HepG2 (cell line): ENCODE measurements around the gene RACGAP1. TPM values are rescaled to one million over a fixed set of nuclear protein-coding genes. Genes with fewer than 3 reads are reported as not detected.

ENCODE experiments used
- DRAP1 ChIP-seq: IDR thresholded peaks from 2 replicates; pipeline ENCODE4 v1.6.1; 2016; ENCODE audit warnings: missing genetic modification reagents, missing compliant biosample characterization
- FOXA1 ChIP-seq, 2 experiments: fragments of 450-650 bp in 1 of 2; sonication (generic) in 1 of 2; formaldehyde crosslinking in 1 of 2; IDR thresholded peaks; 2 replicates each; pipeline versions ENCODE4 v1.4.0 to v1.6.1; 2016 to 2020; ENCODE audit warnings: missing genetic modification reagents in 1 of 2
- GZF1 ChIP-seq: sonication (generic); formaldehyde crosslinking; IDR thresholded peaks from 2 replicates; pipeline ENCODE4 v1.5.1; 2020; ENCODE audit warnings: mild to moderate bottlenecking, missing genetic modification reagents
- JUNB ChIP-seq: sonication (generic); formaldehyde crosslinking; IDR thresholded peaks from 2 replicates; pipeline ENCODE4 v1.8.0; 2022; ENCODE audit warnings: missing genetic modification reagents, mild to moderate bottlenecking, borderline replicate concordance
- LCORL ChIP-seq, 2 experiments: fragments of 450-650 bp in 1 of 2; sonication (generic) in 1 of 2; formaldehyde crosslinking in 1 of 2; IDR thresholded peaks; 2 replicates each; pipeline versions ENCODE4 v1.5.0 to v1.6.1; 2017 to 2020; ENCODE audit warnings: antibody characterized with exemption in 1 of 2, missing genetic modification reagents in 1 of 2
- MBNL3 ChIP-seq: fragments of 250-450 bp; sonication (Bioruptor Pico); conservative IDR thresholded peaks from 2 replicates; pipeline ENCODE4 v1.8.0; 2022; ENCODE audit warnings: mild to moderate bottlenecking, inconsistent platforms
- PCBP1 ChIP-seq: fragments of 200-400 bp; formaldehyde crosslinking; IDR thresholded peaks from 2 replicates; pipeline ENCODE4 v1.6.1; 2017; ENCODE audit warnings: mild to moderate bottlenecking, low read depth, low read length, borderline replicate concordance
- SMC3 ChIP-seq: IDR thresholded peaks from 2 replicates; pipeline ENCODE4 v1.6.1; 2011; ENCODE audit warnings: low read length, improper control_type of control experiment
- TBP ChIP-seq: sonication (generic); formaldehyde crosslinking; IDR thresholded peaks from 2 replicates; pipeline ENCODE4 v1.5.0; 2020; ENCODE audit warnings: missing genetic modification reagents
- TCF12 ChIP-seq, 2 experiments: fragments of 450-650 bp in 1 of 2; sonication (generic) in 1 of 2; formaldehyde crosslinking in 1 of 2; IDR thresholded peaks; 2 replicates each; pipeline versions ENCODE4 v1.6.1 to v1.8.0; 2017 to 2022; ENCODE audit warnings: antibody characterized with exemption in 1 of 2, mild to moderate bottlenecking in 1 of 2, missing genetic modification reagents in 1 of 2, moderate library complexity in 1 of 2
- ZKSCAN1 ChIP-seq: fragments of 150-350 bp; IDR thresholded peaks from 2 replicates; pipeline ENCODE4 v1.6.1; 2014; ENCODE audit warnings: low read length
- ZNF160 ChIP-seq: sonication (generic); formaldehyde crosslinking; IDR thresholded peaks from 2 replicates; pipeline ENCODE4 v1.8.0; 2022; ENCODE audit warnings: mild to moderate bottlenecking, inconsistent platforms, missing genetic modification reagents
- ZNF382 ChIP-seq: sonication (generic); formaldehyde crosslinking; IDR thresholded peaks from 2 replicates; pipeline ENCODE4 v1.5.0; 2020; ENCODE audit warnings: missing genetic modification reagents, mild to moderate bottlenecking, borderline replicate concordance
- ZNF414 ChIP-seq: sonication (generic); formaldehyde crosslinking; IDR thresholded peaks from 2 replicates; pipeline ENCODE4 v1.5.0; 2020; ENCODE audit warnings: missing genetic modification reagents
- ZNF460 ChIP-seq: sonication (generic); formaldehyde crosslinking; IDR thresholded peaks from 2 replicates; pipeline ENCODE4 v1.5.1; 2020; ENCODE audit warnings: missing genetic modification reagents, mild to moderate bottlenecking, borderline replicate concordance
- ZNF501 ChIP-seq: sonication (generic); formaldehyde crosslinking; IDR thresholded peaks from 2 replicates; pipeline ENCODE4 v1.5.1; 2020; ENCODE audit warnings: mild to moderate bottlenecking, moderate library complexity, missing genetic modification reagents
- polyA plus RNA-seq, 8 experiments: library from polyadenylated mRNA; depleted of rRNA in 3 of 8; stranded (reverse) in 7 of 8; unstranded in 1 of 8; fragments of >200 nt; fragmentation: Illumina TruSeq in 4 of 8; extraction: Trizol in 4 of 8; gene quantifications; 2 replicates each; pipeline versions ENCODE4 v1.2.1 to v1.2.3, GENCODE V29; 2011 to 2016; ENCODE audit warnings: low read depth in 4 of 8, missing spikeins in 1 of 8, mixed read lengths in 1 of 8; ENCODE audit not compliant: insufficient read depth in 1 of 8
- total RNA-seq, 5 experiments: library from RNA; depleted of rRNA; stranded (reverse); fragments of >200 nt; fragmentation: Illumina TruSeq; extraction: Trizol; gene quantifications; 2 replicates each; pipeline ENCODE4 v1.2.3, GENCODE V29; 2016; ENCODE audit warnings: low read depth in 1 of 5
- TF ChIP-seq, protein P1 (sequence below): sonication (generic); formaldehyde crosslinking; IDR thresholded peaks from 2 replicates; pipeline ENCODE4 v1.4.0; 2020; ENCODE audit warnings: missing genetic modification reagents
- TF ChIP-seq, protein P2 (sequence below), 2 experiments: IDR thresholded peaks; 2 replicates each; pipeline ENCODE4 v1.6.1; 2011 to 2012; ENCODE audit warnings: low read length in 2 of 2, borderline replicate concordance in 1 of 2, low read depth in 1 of 2, mild to moderate bottlenecking in 1 of 2, moderate library complexity in 1 of 2
- TF ChIP-seq, protein P3 (sequence below): sonication (generic); formaldehyde crosslinking; IDR thresholded peaks from 2 replicates; pipeline ENCODE4 v1.4.0; 2020; ENCODE audit warnings: mild to moderate bottlenecking, missing genetic modification reagents

Gene RACGAP1
- total and polyA plus RNA-seq, 2 of the 13 experiments (the other 11 are each of a cell fraction or from before 2014, with no cell fraction given) = 16.7 to 57.9 TPM

DNA sequence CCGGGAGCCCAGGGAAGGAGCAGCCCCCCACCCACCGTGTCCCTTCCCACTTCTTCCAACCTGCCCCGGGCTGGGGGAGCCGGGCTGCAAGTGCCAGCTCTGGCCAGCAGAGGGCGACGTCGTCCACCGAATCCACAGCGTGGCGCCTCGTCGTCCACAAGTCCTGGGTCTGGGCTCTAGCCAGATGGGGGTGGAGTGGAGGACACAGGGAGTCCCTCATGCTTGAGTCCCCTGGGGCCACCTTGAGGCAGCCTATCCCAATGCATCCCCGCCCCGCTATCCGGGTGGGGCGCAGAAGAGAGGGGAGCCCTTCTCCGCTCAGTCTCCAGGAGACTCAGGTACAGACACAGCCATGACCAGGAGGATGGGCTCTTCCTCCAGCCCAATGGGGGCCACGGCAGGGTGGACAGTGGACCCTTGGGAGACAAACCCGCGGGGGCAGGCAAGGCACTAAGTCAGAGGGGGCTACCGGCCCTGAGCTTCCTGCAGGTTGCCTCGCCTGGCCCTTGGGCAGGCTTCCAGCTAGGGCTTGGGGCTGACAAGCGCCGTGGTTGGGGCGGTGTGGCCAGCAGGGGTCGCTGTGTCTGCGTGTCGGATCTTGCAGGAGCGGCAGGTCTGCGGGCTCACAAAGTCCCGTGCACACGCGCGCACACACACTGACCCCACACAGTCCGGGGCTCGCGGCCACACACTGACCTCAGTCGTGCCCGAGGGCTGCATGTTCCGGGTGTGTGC lies 58.1 kb downstream of the RACGAP1 start (continued):
- TF ChIP-seq FOXA1 (IDR thresholded peaks at IDR 0.05) (no peak), FOXA1 (CRISPR knock-in tag; IDR thresholded peaks at IDR 0.05) (peak; percentile 40; the same call in 1 of the 2 replicates), GZF1 (CRISPR knock-in tag) (no peak), JUNB (no peak), ZNF382 (no peak), MBNL3 (CRISPR knock-in tag) (no peak), LCORL (IDR thresholded peaks at IDR 0.05) (no peak), LCORL (CRISPR knock-in tag; IDR thresholded peaks at IDR 0.05) (no peak), ZNF414 (CRISPR knock-in tag) (no peak; the same call in 1 of the 2 replicates), TCF12 (IDR thresholded peaks at IDR 0.05) (no peak), TCF12 (CRISPR knock-in tag; IDR thresholded peaks at IDR 0.05) (no peak), SMC3 (peak; percentile 31; the same call in 1 of the 2 replicates), ZNF501 (peak; percentile 78), ZKSCAN1 (no peak), DRAP1 (no peak), TBP (CRISPR knock-in tag) (no peak), PCBP1 (no peak), ZNF160 (no peak; the same call in 1 of the 2 replicates), ZNF460 (CRISPR knock-in tag) (no peak)
- TF ChIP-seq, protein P1, sequence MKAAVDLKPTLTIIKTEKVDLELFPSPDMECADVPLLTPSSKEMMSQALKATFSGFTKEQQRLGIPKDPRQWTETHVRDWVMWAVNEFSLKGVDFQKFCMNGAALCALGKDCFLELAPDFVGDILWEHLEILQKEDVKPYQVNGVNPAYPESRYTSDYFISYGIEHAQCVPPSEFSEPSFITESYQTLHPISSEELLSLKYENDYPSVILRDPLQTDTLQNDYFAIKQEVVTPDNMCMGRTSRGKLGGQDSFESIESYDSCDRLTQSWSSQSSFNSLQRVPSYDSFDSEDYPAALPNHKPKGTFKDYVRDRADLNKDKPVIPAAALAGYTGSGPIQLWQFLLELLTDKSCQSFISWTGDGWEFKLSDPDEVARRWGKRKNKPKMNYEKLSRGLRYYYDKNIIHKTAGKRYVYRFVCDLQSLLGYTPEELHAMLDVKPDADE (CRISPR knock-in tag) = peak; percentile 76; the same call in 1 of the 2 replicates
- TF ChIP-seq, protein P2, sequence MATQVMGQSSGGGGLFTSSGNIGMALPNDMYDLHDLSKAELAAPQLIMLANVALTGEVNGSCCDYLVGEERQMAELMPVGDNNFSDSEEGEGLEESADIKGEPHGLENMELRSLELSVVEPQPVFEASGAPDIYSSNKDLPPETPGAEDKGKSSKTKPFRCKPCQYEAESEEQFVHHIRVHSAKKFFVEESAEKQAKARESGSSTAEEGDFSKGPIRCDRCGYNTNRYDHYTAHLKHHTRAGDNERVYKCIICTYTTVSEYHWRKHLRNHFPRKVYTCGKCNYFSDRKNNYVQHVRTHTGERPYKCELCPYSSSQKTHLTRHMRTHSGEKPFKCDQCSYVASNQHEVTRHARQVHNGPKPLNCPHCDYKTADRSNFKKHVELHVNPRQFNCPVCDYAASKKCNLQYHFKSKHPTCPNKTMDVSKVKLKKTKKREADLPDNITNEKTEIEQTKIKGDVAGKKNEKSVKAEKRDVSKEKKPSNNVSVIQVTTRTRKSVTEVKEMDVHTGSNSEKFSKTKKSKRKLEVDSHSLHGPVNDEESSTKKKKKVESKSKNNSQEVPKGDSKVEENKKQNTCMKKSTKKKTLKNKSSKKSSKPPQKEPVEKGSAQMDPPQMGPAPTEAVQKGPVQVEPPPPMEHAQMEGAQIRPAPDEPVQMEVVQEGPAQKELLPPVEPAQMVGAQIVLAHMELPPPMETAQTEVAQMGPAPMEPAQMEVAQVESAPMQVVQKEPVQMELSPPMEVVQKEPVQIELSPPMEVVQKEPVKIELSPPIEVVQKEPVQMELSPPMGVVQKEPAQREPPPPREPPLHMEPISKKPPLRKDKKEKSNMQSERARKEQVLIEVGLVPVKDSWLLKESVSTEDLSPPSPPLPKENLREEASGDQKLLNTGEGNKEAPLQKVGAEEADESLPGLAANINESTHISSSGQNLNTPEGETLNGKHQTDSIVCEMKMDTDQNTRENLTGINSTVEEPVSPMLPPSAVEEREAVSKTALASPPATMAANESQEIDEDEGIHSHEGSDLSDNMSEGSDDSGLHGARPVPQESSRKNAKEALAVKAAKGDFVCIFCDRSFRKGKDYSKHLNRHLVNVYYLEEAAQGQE (IDR thresholded peaks at IDR 0.05; ENCODE audit: borderline replicate concordance in 1 of 2, low read depth in 1 of 2, low read length in 2 of 2) = no peak
- TF ChIP-seq, protein P3, sequence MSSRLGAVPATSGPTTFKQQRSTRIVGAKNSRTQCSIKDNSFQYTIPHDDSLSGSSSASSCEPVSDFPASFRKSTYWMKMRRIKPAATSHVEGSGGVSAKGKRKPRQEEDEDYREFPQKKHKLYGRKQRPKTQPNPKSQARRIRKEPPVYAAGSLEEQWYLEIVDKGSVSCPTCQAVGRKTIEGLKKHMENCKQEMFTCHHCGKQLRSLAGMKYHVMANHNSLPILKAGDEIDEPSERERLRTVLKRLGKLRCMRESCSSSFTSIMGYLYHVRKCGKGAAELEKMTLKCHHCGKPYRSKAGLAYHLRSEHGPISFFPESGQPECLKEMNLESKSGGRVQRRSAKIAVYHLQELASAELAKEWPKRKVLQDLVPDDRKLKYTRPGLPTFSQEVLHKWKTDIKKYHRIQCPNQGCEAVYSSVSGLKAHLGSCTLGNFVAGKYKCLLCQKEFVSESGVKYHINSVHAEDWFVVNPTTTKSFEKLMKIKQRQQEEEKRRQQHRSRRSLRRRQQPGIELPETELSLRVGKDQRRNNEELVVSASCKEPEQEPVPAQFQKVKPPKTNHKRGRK = no peak
